ENCODE results near the gene ABCG1.

ABCG1 gene

DNA sequence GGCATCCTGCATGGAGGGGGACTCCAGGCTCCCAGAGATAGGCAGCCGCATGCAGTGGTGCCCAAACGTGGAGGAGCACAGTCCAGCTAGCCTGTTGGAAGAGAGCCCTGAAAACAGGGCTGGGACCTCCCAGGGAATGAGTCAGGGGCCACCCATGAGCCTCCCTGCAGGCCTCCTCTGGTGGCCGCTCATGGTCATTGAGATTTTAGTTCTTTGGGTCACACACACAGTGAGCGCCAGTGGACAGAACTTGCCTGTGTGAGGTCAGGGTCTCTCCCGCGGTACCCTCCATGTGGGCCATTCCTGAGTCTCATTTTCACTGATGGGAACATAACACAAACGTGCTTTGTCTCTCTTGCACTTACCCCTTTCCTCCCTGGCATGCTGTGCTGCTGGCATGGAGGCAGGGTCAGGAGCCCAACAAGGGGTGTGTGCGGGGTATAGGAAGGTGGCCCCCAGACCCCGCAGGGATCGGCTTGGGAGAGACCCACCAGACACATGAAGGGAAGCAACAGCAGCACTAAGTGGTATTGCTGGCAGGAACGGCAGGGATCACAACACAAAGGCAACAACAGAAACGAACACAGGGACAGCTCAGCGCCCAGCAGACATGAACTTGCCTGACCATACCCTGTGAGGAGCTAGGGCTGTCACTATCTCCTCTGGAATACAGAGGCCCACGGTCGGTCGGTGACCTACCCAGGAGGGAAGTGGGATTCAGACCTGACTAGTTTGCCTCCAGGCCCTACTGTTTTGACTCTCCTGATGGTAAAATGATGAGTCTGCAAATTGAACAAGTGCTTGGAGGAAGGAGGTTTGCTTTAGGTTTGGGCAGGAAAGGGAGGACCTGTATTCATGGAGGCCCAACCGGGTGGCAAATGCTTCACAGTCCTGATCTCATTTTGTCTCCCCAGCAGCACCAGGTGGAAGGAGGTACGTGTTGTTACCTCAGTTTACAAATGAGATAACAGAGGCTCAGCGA lies 31.8 kb downstream of the ABCG1 start:
- DNase-seq: peak in 1 of 58 donors; percentile 41

GRCh38 chr21:42251654-42252324 lies 32.8 kb downstream of the ABCG1 start:
- peak in 3 of 58 donors; percentile 15 to 42 (median 33) for DNase-seq

DNA sequence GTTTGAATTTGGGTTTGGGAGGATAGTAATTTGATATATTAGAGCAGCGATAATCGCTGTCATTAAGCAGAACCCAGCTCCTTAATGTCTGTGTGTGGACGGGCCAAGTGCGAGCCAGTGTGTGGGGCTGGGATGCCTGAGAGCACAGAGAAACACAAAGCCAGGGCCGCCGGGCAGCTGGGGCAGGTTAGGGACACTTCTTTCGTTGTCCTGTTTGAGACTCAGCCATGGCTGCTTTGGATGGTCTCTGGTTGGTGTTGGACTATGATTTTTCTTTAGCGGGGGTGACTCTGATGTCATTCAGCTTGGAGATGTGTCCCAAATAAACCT lies 33.4 kb downstream of the ABCG1 start:
- DNase-seq: no peak

- no peak for DNase-seq
These were observed 33.9 kb downstream of the ABCG1 start for GRCh38 chr21:42252778-42253340.

DNA sequence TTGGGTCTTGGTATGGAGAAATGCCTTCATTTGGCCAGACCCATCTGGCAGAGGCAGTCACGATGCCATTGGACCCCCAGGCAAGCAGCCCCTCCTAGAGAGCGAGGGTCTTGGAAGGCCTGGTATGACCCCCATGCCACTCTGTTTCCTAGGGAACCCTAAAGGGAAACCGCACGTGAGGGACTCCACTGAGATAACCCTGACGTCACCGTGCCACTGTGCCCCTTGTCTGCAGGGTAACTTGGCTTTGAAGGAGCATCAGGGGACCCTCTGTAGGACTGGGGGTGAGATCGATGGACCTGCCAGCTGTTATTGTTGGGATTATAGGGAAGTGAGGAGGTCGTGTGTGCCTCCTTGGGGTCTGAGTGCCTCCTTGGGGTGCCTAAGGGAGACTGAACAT lies 34.5 kb downstream of the ABCG1 start:
- DNase-seq: no peak

DNA sequence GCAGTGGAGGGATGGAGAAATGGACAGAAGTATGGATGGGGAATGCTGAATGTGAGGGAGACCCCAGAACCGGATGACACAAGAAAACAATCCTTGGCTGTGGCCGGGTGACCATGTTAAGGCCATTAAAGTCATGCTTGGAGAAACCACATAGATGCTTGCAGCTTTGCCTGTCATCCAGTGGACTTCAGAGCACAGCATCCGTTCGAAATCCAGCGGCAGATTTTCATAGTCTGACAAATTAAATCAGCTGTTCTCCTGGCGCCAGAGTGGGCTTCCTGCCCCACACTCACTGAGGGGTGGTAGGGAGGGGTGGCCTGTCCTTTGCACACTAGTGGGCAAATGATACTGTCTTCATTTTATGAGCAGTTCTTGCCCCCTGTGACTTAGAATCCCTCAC lies 35.1 kb downstream of the ABCG1 start:
- DNase-seq: peak in 2 of 58 donors; percentile 51 to 62

DNA sequence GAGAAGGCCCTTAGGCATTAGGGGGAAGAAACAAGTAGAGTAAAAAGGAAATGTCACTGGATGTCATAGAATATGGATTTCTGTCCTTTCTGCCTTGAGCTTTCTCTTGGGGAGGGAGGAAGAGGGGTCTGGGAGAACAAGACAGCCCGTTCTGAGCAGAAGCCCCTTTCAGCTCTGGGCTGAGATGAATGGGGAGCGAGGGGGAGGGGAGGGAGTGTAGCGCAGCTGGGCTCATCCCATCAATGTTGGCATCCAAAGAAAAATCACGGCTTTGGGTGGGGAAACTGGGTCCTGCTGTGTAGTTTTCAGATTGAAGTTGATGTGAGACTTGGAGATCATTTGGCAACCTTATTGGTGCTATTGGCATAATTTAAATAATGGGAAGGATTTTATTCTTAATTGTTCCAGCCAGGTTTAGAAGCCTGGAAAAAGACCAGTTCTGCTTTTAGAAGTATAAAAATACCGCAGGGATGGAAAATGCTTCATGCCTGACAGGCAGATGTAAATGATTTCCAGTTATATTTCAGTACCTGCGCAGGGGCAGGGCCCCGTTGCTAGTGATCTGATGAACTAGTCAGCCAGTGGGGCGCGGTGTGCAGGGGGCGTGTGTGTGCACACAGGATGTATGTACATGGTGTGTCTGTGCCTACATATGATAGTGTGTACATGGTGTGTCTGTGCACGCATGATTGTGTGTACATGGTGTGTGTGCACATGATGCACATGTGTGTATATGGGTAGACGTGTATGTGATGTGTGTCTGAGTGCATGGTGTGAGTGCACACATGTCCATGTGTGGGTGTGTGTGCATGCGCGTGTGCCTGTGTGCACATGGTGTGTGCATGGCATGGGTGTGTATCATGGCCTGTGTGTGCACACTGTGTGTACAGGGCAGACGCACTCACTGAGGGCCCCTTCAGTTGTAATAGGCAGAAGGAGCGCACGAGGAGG lies 36.0 kb downstream of the ABCG1 start:
- DNase-seq: peak in 38 of 58 donors; percentile 10 to 79 (median 42)

GRCh38 chr21:42255825-42256224 lies 36.9 kb downstream of the ABCG1 start:
- no peak for DNase-seq

GRCh38 chr21:42256316-42256715 lies 37.4 kb downstream of the ABCG1 start:
- DNase-seq: no peak

GRCh38 chr21:42257091-42257765 lies 38.3 kb downstream of the ABCG1 start:
- DNase-seq: no peak

DNA sequence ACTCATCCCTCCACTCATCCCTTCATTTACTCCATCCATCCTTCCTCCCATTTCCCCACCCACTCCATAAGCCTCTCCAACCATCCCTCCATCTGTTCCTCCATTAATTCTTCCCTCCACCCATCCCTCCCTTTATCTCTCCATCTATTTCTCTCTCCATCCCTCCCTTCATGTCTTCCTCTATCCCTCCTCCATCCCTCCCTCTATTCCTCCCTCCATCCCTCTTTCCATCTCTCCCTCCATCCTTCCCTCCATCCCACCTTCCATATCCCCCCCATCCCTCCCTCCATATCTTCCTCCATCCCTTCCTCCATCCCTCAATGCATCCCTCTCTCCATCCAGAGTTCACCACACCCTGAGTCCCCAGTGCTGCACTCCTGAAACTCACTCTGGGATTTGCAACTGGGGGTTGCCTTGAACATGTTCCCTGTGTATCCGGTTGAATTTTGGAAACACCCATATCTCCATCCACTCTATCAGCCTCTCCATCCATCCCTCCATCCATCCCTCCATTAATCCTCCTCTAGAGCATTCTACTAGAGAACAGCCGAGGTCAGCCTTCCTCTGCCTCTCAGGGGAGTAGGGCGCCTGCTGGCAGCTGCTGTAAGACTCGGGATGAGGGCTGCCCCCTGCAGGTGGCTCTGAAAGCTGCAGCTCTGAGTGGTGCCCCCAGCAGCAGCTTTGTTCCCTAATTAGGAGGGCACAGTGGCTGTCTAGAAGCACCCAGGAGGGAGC lies 39.4 kb downstream of the ABCG1 start:
- peak in 52 of 58 donors; percentile 4 to 75 (median 53) for DNase-seq

DNA sequence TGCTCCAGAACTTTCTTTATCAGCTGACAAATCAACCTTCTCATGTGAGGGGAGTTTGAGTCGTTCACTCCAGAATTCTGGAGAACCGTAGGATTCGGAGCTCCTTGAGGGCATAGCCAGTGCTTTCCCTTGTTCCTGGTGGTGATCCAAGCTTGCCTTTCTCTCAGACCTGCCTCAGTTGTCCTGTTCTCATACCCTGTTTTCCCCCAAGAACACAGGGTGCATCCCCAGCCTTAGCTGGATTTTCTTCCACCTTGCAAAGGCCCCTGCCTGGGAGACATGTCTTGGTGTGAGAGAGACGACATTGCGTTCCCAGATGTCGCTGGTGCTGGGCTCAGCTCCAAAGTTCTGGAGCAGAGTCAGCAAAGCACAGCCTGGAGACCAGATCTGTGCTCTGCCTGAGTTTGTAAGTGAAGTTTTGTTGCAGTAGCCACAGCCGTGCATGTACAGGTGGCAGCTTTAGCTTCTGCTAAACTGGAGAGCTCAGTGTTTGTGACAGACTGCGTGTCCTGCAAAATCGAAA lies 40.0 kb downstream of the ABCG1 start:
- DNase-seq: peak in 31 of 58 donors; percentile 11 to 59 (median 39)

DNA sequence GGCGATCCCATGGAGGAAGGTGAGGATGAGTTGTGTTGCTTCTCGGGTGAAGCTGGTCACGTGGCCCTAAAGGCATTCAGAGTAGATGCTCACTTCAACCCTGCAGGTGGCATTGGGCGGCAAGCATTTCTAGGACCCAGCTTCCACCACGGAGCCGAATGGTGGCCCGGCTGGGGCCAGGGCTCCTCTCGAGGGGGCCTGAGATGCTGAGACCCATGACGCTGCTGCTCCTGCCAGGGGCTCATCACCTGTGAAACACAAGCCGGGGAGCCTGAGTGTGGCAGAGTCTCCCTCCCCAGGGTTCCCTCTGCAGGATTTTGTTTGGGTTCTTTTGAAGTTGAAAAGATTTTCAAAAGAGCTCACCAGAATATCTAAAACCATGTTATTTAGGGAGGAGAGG lies 41.2 kb downstream of the ABCG1 start:
- no peak for DNase-seq

GRCh38 chr21:42261829-42262200 lies 42.9 kb downstream of the ABCG1 start:
- DNase-seq: no peak

- DNase-seq: peak in 19 of 58 donors; percentile 12 to 90 (median 31)
These were observed 43.9 kb downstream of the ABCG1 start for GRCh38 chr21:42262831-42263231.

GRCh38 chr21:42263591-42264131 lies 44.7 kb downstream of the ABCG1 start:
- DNase-seq: no peak

GRCh38 chr21:42264245-42265195 lies 45.6 kb downstream of the ABCG1 start:
- no peak for DNase-seq
